GM19463 (cell line): ENCODE measurements around the gene VWA5B2.

Experiments
- ATAC-seq: cut with Tn5 transposase; IDR thresholded peaks from one replicate; pipeline ENCODE4 v1.9.1; 2021; ENCODE audit warnings: mild to moderate bottlenecking, moderate library complexity; ENCODE audit not compliant: unreplicated experiment

Gene VWA5B2

GRCh38 chr3:184272269-184272668, 42.9 kb downstream of the VWA5B2 start:
- no peak for ATAC-seq

GRCh38 chr3:184275381-184275701, 46.0 kb downstream of the VWA5B2 start:
- ATAC-seq = no peak

GRCh38 chr3:184275961-184276910, 46.9 kb downstream of the VWA5B2 start, which contains the start of gene ECE2:
TSS of gene ECE2 (plus strand) at chr3:184276022. CDS start at chr3:184276154, 132 bp downstream.
- ATAC-seq = no peak

GRCh38 chr3:184277366-184277765, 48.0 kb downstream of the VWA5B2 start:
- ATAC-seq = no peak

GRCh38 chr3:184282941-184283340, 53.6 kb downstream of the VWA5B2 start:
- ATAC-seq = no peak

GRCh38 chr3:184283681-184284080, 54.3 kb downstream of the VWA5B2 start:
- no peak for ATAC-seq

- ATAC-seq = no peak
Measured at GRCh38 chr3:184284696-184285095, 55.3 kb downstream of the VWA5B2 start.

GRCh38 chr3:184289426-184289938, 60.1 kb downstream of the VWA5B2 start:
- no peak for ATAC-seq

GRCh38 chr3:184290331-184290730, 60.9 kb downstream of the VWA5B2 start:
- ATAC-seq = no peak

GRCh38 chr3:184291044-184291737, 61.8 kb downstream of the VWA5B2 start:
- ATAC-seq = no peak
